HUDEP-2 (cell line): ENCODE measurements around the gene PHETA2.
A peak's percentile ranks its signal among the peaks of the same experiment; 100 is the strongest.

ENCODE experiments used
- DNase-seq, 76 experiments: peaks; one replicate each; lab custom pipeline; 2025; ENCODE audit not compliant: unreplicated experiment in 76 of 76; lab: John Stamatoyannopoulos, UW

The PHETA2 gene, protein sequence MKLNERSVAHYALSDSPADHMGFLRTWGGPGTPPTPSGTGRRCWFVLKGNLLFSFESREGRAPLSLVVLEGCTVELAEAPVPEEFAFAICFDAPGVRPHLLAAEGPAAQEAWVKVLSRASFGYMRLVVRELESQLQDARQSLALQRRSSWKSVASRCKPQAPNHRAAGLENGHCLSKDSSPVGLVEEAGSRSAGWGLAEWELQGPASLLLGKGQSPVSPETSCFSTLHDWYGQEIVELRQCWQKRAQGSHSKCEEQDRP

DNA sequence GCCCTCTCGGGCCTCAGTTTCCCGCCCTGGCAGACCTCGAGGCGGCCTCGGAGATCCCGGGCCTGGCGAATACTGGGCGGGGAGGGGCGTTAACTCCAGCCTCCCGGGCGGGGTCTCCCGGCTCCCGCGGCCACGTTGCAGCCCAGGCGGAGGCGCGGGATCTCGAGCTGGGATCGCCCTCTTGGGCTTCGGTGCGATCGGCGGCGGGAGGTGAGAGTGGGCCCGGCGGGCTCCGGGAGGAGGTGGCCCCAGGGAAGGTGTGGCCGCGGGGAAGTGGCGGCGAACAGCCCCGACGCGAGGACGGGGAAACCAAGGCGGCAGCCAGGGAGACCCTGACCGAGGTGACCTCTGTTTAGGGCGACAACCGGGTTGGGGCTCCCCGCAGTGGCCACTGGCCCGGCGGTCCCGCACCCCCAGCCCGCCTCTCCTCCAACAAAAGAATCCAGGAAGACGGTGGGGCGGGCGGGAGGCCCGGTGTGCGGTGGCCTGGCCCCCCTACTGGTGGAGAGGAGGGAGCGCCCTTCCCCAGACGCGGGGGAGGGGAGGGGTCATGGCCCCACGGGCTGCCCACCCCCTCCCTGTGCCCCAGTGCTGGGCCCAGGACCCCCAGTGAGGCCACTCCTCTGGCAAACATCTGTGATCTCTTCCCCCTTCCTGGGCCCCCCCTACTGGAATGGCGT, at the start of gene PHETA2:
PHETA2 (plus strand) TSS at position 117 of the 680 bp plus-strand sequence. CDS start 3,046 bp downstream, outside the sequence.
- peak in 15 of 76 experiments; percentile 7 to 50 (median 25) for DNase-seq

DNA sequence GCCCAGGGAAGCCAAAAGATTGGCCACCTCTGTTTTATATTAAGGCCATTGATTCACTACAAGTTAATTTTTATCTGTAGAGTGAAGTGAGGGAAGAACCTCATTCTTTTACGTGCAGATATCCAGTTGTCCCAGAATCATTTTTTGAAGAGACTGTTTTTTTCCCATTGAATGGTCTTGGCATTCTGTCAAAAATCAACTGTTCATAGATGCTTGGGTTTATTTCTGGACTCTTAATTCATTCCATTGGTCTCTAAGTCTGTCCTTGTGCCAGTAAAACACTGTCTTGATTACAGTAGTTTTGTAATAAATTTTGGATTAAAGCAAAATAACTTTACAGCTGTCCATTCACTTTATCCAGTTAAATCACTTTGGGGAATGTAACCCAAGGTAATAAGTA, 48.6 kb upstream of the PHETA2 start:
- no peak for DNase-seq

DNA sequence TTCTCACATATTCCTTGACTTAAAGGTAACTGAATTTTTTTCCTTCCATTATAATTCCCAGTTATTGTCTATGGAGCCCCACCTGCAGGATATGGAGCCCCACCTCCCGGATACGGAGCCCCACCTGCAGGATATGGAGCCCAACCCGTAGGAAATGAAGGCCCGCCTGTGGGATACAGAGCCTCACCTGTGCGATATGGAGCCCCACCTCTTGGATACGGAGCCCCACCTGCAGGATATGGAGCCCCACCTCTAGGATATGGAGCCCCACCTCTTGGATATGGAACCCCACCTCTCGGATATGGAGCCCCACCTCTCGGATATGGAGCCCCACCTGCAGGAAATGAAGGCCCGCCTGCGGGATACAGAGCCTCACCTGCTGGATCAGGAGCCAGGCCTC, 47.3 kb upstream of the PHETA2 start:
- no peak for DNase-seq

DNA sequence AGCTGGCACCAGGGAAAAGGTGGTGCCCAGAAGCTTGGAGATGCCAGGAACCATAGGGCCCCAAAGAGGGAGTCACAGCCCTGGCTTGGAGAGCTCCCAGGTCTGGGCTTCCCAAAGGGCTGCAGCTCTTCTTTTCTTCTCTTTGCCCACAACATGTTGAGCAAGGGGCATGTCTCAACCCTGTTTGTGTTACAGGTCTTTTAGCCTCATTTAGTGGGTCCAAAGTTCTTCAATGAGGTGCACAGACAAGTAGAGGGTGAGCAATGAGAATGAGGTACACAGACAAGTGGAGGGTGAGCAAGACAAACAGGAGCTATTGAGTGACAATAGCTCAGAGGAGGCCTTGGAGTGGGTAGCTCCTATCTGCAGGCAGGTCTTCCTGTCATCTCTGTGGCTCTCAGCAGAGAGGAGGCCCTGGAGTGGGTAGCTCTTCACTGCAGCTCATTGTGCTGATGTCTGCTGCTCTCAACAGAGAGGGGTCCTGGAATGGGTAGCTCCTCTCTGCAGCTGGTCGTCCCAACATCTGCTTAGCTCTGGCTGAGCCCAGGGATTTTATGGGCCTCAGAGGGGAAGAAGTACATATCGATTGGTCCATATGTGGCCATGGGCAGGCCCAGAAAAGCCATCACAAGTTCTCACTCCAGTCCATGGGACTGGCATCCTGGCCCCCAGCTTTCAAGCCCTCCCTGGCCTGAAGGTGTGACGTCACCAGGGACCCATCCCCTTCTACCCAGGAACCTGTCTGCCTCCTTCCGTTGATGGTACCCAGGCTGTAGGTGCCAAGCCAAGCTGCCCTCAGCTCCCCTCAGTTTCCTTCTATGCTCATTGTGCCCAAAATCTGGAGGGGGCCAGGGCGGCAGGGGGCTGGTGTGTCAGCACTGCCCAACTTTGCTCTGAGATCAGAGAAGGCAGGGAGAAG, 40.5 kb upstream of the PHETA2 start:
- no peak for DNase-seq

DNA sequence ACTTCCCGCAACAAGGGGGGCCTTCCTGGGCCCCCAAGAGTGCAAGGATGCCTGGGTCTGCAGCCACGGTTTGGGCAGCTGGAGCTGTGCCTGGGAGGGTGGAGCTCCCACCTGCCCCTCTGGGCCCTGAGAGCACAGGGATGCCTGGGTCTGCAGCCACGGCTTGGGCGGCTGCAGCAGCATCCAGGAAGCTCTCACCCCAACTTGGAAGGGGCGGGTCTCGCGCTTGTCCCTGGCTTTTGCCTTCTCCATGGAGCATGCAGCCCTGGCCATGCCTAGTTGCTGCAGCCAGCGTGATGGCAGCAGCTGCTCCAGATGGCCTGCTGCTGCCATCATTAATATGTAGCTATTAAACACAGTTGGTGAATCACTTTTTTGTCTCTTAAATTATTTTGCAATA, 38.8 kb upstream of the PHETA2 start:
- no peak for DNase-seq

DNA sequence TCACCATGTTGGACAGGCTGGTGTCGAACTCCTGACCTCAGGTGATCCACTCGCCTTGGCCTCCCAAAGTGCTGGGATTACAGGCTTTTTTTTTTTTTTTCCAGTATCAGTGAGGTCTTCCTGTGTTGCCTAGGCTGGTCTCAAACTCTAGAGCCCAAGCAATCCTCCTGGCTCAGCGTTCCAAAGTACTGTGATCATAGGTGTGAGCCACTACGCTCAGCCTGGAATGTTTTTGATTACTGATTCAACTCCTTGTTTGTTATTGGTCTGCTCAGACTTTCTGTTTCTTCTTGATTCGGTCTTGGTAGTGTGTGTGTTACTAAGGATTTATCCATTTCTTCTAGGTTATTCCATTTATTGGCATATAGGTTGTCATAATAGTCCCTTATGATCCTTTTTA, 34.8 kb upstream of the PHETA2 start:
- no peak for DNase-seq

DNA sequence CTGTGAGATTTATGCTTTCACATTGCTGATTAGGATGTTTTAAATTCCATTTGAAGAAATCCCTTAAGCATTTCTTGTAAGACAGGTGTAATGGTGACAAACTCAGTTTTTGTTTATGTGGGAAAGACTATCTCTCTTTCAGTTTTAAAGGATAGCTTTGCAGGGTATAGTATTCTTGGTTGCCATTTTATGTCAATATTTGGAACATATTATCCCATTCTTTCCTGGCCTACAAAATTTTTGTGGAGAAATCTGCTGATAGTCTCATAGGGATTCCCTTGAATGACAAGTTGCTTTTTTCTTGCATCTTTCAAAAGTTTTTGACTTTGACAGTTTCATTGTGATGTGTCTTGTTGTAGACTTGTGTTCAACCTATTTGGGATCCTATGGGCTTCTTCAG, 32.3 kb upstream of the PHETA2 start:
- DNase-seq: no peak

DNA sequence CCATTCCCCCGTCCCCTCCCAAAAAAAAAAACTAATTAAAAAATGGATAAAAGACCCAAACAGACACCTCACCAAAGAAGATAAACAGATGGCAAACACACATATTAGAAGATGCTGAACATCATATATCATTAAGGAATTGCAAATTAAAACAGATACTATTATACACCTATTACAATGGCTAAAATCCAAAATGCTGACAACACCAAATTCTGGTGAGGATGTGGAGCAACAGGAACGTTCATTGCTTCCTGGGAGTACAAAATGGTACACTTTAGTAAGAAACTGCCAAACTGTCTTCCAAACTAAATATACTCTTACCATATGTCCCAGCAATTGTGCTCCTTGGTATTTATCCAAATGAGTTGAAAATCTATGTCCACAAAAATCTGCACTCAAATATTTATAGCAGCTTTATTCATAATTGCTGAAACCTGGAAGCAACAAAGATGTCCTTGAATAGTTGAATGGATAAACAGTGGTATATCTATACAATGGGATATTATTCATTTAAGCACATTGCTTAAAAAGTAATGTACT, 23.3 kb upstream of the PHETA2 start:
- DNase-seq: no peak

DNA sequence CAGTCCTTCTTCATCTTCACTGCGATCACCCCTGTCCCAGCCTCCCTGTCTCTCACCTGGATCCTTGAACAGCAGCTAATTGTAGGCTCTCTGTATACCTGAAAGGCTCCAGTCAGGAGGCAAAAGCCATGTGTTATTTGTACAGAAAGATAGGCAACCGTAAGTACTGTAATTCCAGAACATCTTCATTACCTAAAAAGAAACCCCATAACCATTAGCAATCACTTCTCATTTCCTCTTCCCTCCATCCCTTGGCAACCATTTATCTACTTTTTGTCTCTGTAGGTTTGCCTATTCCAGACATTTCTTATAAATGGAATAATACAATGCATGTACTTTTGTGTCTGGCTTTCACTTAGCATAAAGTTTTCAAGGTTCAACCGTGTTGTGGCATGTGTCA, 21.3 kb upstream of the PHETA2 start:
- no peak for DNase-seq

DNA sequence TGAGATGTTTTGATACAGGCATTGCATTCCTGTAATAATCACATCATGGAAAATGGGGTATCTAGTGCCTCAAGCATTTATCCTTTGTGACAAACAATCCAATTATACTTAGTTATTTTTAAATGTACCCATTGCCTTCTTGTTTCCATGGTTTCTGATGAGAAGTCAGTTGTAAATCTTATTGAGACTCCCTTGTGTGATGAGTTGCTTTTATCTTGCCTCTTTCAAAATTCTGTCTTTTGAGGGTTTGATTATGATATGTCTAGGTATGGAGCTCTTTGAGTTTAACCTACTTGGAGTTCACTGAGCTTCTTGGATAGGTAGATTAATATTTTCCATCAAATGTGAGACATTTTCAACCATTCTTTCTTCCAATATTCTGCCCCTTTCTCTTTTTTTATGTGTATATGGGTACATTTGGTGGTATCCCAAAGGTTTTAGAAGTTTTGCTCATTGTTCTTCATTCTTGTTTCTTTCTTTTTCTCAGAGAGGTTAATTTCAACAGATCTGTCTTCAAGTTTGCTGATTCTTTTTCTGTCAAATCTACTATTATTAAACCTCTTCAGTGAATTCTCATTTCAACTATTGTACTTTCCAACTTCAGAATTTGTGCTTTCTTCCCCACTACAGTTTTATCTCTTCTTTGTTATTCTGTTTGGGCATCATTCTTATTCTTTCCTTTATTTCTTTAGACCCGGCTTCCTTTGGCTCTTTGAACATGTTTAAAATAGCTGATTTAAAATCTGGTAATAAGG, 17.1 kb upstream of the PHETA2 start:
- DNase-seq: no peak

DNA sequence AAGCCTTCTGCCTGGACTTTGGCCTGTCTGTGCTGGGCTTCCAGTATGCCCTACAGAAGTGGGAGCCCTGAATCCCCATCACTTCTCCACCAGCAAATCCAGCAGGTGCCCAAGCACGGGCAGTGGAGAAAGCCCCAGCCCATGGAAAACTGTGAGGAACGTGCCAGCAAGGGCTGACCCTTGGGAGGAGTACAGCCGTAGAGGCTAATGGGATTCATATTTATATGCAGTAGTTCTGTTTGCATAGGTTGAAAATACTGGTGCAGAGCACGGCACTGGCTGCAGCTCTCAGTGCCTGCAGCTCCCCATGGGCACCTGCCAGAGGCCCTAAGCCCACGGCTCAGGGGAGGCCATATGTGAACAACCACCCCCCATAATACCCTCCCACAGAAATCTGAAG, 13.6 kb upstream of the PHETA2 start:
- no peak for DNase-seq

DNA sequence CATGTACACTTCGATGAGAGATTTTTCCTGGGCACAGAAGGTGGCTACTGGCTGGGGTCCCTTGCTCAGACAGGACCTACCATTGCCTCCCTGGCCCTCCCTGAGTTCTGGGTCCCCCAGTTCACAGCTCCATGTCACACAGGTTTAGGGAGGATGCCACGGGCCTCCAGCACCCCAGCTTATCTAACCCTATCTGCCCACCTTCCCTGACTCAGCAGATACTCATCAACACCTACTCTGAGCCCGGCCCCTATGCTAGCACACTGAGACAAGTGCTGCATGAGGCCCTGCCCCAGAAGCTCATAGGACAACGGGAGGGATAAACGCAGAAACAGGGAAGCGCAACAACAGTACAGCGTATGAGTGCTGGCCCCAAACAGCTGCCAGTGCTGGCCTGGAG, 13.0 kb upstream of the PHETA2 start:
- DNase-seq: no peak

DNA sequence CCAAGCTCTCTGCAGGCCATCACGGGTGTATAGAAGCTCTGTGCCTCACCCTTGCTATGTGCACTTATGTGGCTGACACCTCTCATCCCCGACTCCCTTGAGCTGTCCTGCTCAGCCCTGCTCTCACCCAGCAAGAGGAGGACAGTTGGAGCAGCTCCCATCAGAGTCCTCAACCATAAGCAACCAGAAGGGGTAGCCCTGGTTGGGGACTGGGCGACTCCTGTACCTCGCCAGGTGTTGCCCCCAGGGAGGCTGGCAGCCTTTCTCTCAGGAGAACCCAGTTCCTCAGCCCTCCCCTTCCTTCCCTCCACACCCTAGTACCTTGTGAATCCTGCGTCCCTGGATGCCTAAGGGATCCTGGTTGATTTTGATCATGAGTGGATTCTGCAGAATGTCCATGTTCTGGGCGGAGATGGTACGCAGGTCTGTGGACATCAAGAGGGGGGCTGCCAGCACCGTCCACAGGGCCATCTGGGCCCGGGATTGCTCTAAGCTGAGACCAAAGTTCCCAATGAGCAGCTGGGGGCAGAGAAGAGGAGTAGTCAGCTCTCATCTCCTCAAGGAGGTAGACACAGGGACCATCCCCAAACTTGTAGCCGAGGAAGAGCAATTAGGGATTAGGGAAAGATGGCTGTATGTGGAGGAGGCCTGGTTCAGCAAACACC, 11.4 kb upstream of the PHETA2 start:
- no peak for DNase-seq

DNA sequence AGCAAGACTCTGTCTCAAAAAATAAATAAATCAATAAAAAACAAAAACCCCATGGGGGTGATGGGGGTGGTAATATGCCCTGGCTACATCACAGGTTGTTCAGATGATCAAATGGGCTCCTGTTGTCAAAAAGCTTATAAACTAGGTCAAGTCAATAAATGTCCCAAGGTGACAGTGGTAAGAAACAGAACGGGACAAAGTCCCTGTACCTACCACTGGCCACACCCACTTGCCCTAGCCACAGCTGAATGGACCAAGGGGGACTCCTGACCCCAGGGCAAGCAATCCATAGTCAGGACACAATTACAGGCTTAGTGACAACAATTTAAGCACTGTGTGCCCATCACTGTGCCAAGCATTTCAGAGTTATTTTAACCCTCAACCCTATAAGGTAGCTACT, 9.4 kb upstream of the PHETA2 start:
- DNase-seq: no peak

DNA sequence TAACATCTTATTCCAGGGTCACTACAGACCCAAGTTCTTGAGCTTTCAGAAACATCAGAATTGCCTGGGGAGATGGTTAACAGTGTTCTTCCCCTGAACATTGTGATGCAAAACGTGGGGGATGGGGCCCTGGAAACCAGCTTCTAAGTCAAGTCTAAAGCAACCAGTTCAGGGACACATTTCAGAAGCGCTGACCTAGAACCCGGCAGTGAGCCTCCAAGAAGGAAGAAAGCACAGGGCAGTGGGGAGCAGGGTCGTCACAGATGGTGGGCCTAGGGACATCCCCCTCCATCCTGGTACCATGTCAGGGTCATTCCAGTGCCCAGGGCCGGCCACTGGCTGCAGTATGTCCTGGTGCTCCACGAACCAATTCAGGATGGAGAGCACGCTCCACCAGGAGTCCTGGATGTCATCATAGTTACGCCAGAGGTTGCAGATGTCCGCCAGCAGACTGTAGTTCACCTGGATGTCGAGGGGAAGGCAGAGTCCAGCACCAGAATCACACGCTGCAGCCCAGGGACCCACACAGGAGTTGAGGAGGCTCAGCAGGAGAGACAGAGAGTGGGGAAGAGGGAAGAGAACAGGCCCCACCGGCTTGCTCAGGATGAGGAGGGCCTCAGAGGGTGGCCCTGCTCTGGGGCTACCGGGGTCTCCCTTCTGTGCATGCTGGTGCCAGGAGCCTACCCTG, 8.5 kb upstream of the PHETA2 start:
- no peak for DNase-seq

DNA sequence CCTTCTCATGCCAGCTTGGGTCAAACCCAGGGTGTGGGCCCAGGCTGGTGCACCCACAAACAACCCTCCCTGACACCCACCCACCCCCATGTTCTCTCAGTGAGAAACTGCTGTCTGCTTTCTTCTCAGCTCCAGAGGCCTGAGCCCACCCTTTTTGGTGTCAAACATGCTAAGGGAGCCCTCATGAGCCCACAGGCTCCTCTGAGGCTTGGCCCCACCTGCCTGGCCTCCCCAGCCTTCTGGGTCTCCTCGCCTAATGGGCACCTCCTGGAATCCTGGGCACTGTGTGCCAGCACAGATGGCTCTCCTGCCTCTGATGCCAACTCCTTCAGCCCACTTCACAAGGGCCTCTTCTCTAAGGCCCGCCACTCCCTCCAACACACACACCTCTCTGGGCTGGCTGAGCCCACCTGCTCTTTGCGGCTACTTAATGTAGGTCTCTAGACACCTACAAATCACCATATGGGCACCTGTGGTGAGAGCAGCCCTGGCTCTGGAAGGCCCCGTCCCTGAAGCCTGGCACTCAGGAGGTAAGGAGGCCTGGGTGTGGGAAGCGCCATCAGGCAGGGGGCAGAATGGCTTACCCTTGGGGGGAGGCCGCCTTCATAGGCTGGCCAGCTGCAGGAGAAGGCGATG, 7.8 kb upstream of the PHETA2 start:
- DNase-seq: no peak

DNA sequence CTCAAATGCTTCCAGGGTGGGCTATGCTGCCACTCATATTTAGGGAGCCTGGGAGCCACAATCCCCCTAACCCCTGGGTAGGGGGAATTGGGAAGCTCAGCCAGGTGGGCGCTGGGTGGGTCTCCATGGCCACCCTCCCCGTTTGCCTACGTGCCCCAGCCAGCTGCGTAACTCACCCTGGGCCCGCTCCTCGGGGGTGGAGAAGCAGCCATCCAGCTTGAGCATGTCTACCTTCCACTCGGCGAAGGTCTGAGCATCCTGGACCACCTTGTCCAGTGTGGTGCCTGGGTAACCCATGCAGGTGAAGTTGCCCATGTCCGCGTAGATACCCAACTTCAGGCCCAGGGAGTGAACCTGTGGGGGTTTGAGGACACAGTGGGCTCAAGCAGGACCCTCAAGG, 7.1 kb upstream of the PHETA2 start:
- no peak for DNase-seq

DNA sequence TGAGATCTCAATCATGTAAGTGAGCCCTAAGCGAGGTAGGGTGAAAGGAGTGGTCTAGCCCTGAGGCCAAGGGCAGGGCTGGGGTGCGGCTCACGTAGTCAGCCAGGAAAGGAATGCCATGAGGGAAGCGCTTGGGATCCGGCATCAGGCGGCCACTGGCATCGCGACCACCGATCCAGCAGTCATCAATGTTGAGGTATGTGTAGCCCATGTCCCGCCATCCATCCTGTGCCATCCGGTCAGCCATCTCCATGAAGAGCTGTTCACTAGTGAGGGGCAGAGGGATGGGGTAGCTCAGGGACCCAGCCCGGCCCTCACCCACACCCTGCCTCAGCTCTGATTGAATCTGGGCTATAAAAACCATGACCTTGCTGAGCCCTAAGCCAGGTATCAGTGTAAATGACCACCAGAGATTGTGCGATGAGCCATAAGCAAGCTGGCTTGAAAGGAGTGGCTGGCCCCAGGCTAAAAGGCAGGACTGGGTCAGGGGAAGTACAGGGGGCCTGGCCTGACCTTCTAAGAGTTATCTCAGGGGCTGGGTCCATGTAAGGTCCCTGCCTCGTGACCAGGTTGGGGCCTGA, 6.3 kb upstream of the PHETA2 start:
- DNase-seq: no peak

DNA sequence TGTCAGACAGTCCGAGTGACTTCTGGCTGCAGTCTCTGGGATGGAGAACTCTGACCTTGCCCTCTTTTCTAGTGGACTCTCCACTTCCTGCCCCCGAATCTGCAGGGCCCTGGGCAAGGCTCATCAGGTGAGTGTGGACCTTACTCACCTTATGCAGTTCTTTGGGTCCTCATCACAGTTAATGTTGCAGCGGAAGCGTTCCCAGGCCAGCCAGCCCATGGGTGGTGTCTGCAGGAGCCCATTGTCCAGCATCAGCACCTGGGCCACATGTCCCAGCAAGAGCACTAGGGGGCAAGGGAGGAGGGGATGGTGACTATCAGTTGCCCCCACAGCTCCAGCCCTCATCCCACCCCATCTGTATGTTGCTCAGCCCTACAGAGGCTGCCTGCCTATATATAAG, 5.8 kb upstream of the PHETA2 start:
- no peak for DNase-seq
